ENCODE results near the gene AFF3. TPM values are rescaled to one million over a fixed set of nuclear protein-coding genes. Genes with fewer than 3 reads are reported as not detected.

AFF3 gene
- total RNA-seq, 1 donor from 2014 or later: 8.0 TPM

GRCh38 chr2:100002059-100002458 is 140.3 kb downstream of the AFF3 start:
- H3K4me1 ChIP-seq: no peaks in the 10 kb centered on the region
- no peak overlapping the region for H3K4me3 ChIP-seq
- H3K27ac ChIP-seq (replicated peaks): no peak overlapping the region
- H3K27me3 ChIP-seq (ENCODE audit: low read depth): no peaks in the 10 kb centered on the region
- intact Hi-C loops (cut with micrococcal nuclease): no loop called here
- no peaks in the 10 kb centered on the region for H3K9me3 ChIP-seq (replicated peaks)
- DNase-seq: no peak
- TF ChIP-seq CTCF (IDR thresholded peaks at IDR 0.05; ENCODE audit: borderline replicate concordance): no peak
- no peaks in the 10 kb centered on the region for H3K36me3 ChIP-seq

GRCh38 chr2:100000915-100001707 is 141.3 kb downstream of the AFF3 start:
- H3K4me3 ChIP-seq: no peak overlapping the region
- H3K9me3 ChIP-seq (replicated peaks): no peaks in the 10 kb centered on the region
- no peaks in the 10 kb centered on the region for H3K36me3 ChIP-seq
- no peaks in the 10 kb centered on the region for H3K27me3 ChIP-seq (ENCODE audit: low read depth)
- intact Hi-C loops (cut with micrococcal nuclease): no loop called here
- no peak overlapping the region for H3K27ac ChIP-seq (replicated peaks)
- DNase-seq: no peak
- TF ChIP-seq CTCF (IDR thresholded peaks at IDR 0.05; ENCODE audit: borderline replicate concordance): no peak
- no peaks in the 10 kb centered on the region for H3K4me1 ChIP-seq

- no peak overlapping the region for H3K27ac ChIP-seq (replicated peaks)
- H3K27me3 ChIP-seq (ENCODE audit: low read depth): no peaks in the 10 kb centered on the region
- H3K9me3 ChIP-seq (replicated peaks): no peaks in the 10 kb centered on the region
- no peak for DNase-seq
- intact Hi-C loops (cut with micrococcal nuclease): no loop called here
- no peak overlapping the region for H3K4me3 ChIP-seq
- no peaks in the 10 kb centered on the region for H3K4me1 ChIP-seq
- no peak for TF ChIP-seq CTCF (IDR thresholded peaks at IDR 0.05; ENCODE audit: borderline replicate concordance)
- no peaks in the 10 kb centered on the region for H3K36me3 ChIP-seq
Observed at GRCh38 chr2:99998651-99999320, 143.6 kb downstream of the AFF3 start.

- Histone ChIP-seq H3K27ac (replicated peaks) (no peak overlapping the region), H3K4me1 (peaks cover 19% of the 10 kb centered on the region), H3K4me3 (no peak overlapping the region), H3K9me3 (replicated peaks) (no peaks in the 10 kb centered on the region), H3K36me3 (no peaks in the 10 kb centered on the region), H3K27me3 (ENCODE audit: low read depth) (no peaks in the 10 kb centered on the region)
- no peak for TF ChIP-seq CTCF (IDR thresholded peaks at IDR 0.05; ENCODE audit: borderline replicate concordance)
- intact Hi-C loops (cut with micrococcal nuclease): no loop called here
- no peak for DNase-seq
Observed at GRCh38 chr2:99989905-99990304, 152.5 kb downstream of the AFF3 start.

GRCh38 chr2:99988599-99988998 is 153.8 kb downstream of the AFF3 start:
- no peak for DNase-seq
- no peak overlapping the region for H3K27ac ChIP-seq (replicated peaks)
- H3K4me3 ChIP-seq: no peak overlapping the region
- no peaks in the 10 kb centered on the region for H3K9me3 ChIP-seq (replicated peaks)
- no peak for TF ChIP-seq CTCF (IDR thresholded peaks at IDR 0.05; ENCODE audit: borderline replicate concordance)
- H3K27me3 ChIP-seq (ENCODE audit: low read depth): no peaks in the 10 kb centered on the region
- peaks cover 26% of the 10 kb centered on the region for H3K4me1 ChIP-seq
- H3K36me3 ChIP-seq: no peaks in the 10 kb centered on the region
- intact Hi-C loops (cut with micrococcal nuclease): no loop called here

All from left ventricle myocardium inferior (tissue), 1 donor.